GM12874 (cell line): ENCODE measurements around the gene INPP5K.
A peak's percentile ranks its signal among the peaks of the same experiment; 100 is the strongest.

Experiments used
- TF ChIP-seq, protein P1 (sequence below): IDR thresholded peaks from 2 replicates; pipeline ENCODE4 v1.5.1; 2011; ENCODE audit warnings: low read depth, mild to moderate bottlenecking, control low read depth, low read length, moderate library complexity; ENCODE audit not compliant: insufficient read depth

The INPP5K gene

DNA sequence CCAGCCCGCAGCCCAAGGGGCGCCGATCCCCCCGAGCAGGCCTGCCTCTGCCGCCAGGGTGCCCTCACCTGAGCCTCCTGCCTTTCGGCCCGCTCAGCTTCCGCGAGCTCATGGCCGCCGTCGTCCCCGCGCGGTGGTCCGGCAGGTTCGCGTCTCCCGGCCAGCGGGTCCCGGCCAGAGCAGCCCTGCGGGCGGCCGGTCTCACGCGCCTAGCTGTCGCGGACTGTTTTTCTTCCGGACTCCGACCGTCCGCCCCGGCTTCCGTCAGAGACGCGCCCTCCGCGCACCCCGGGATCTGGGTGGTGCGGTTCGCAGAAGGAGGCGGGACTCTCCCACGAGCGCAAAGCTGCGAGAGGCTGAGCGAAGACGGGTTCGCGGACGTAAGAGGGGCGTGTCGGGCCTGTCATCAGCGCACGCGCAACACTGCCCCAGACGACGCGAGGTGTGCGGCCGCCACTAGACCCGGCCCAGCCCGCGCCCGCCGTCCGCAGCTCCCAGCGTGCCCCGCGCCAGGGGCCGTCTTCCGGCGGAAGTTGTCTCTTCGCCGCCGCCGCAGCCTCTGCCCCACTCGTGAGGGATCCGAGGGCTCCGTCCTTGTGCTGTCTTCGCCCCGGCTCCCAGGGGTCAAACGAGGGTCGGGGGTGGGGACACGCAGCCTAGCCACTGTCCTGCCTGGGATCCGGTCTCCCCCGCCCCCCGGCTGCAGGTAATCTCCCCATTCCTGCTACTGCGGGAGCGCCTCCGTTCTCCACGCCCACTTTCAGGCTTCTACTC, at the start of gene INPP5K:
Gene INPP5K (minus strand): TSS at position 225 of the 774 bp plus-strand sequence. CDS start 113 bp downstream, at position 112.
- TF ChIP-seq, protein P1, sequence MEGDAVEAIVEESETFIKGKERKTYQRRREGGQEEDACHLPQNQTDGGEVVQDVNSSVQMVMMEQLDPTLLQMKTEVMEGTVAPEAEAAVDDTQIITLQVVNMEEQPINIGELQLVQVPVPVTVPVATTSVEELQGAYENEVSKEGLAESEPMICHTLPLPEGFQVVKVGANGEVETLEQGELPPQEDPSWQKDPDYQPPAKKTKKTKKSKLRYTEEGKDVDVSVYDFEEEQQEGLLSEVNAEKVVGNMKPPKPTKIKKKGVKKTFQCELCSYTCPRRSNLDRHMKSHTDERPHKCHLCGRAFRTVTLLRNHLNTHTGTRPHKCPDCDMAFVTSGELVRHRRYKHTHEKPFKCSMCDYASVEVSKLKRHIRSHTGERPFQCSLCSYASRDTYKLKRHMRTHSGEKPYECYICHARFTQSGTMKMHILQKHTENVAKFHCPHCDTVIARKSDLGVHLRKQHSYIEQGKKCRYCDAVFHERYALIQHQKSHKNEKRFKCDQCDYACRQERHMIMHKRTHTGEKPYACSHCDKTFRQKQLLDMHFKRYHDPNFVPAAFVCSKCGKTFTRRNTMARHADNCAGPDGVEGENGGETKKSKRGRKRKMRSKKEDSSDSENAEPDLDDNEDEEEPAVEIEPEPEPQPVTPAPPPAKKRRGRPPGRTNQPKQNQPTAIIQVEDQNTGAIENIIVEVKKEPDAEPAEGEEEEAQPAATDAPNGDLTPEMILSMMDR: peak; percentile 22; the same call in 1 of the 2 replicates

DNA sequence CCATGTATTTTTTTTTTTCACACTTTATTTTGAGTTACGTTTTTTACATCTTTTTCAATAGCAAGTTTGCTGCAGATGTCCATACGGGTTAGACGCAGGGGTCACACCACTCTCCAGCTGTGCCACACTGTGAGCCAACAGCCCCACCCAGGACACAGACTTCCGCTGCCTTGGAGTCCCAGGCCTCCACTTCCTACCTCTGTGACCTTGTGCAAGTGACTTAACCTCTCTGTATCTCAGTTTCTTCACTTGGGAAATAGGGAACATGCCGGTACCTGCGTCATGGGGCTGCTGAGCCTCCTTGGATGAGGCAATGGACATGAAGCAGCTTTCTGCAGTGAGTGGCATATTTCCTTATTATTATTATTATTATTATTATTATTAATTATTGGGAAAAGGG, 49.5 kb upstream of the INPP5K start:
- TF ChIP-seq, protein P1: no peak

DNA sequence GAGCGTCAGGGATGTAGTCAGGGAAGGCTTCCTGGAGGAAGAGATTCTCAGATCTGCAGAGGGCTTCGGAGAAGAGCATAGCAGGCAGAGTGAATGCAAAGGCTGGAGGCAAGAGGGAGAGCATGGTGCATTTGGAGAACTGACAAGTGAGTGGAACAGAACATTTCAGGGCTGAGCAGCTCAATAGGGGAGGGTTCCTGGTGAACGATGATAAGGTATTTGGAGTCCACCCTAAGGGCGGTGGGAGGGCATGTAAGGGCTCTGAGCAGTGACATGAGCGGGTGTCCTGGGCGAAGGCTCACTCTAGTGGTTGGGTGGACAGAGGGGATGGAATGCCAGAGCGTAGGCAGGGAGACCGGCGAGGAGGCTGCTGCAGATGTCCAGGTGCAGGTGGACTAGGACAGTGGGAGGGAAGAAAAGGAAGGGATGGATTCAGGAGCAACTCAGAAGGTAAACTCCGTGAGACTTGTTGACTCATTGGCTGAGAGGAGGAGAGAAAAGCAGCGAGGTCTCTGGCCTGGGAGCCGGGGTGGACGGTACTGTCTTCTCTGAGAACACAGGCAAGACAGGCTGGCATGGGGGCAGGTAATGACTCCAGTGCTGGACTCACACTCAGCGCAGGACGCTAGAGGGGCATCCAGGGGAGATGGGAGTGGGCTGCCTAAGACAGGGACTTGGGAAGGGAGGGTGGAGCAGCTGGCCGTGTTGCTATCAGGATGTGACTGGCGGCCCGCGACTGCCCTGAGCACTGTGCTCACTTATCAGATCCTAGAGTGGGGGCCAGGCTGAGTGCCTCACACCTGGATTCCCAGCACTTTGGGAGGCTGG, 47.6 kb upstream of the INPP5K start:
- TF ChIP-seq, protein P1: no peak

DNA sequence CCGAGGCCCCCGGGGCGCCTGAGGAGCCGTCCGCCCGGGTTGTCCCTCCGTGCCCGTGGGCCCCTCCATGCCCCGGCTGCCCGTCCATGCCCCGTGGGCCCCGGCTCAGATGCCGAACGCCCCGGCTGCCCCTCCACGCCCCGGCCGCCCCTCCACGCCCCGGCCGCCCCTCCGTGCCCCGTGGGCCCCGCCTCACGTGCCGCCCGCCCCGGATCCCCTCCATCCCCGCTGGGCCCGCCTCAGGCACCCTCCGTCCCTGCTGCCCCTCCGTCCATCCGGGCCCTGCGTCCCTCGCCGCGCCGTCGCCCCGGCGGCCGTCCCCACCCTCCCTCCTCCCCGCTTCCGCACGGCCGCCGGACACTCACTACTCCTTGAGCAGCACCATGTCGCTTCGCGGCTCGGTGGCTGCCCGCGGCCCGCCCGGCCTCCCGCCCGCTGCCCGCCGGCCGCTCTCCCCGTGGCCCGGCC, 45.8 kb upstream of the INPP5K start:
- TF ChIP-seq, protein P1: no peak

DNA sequence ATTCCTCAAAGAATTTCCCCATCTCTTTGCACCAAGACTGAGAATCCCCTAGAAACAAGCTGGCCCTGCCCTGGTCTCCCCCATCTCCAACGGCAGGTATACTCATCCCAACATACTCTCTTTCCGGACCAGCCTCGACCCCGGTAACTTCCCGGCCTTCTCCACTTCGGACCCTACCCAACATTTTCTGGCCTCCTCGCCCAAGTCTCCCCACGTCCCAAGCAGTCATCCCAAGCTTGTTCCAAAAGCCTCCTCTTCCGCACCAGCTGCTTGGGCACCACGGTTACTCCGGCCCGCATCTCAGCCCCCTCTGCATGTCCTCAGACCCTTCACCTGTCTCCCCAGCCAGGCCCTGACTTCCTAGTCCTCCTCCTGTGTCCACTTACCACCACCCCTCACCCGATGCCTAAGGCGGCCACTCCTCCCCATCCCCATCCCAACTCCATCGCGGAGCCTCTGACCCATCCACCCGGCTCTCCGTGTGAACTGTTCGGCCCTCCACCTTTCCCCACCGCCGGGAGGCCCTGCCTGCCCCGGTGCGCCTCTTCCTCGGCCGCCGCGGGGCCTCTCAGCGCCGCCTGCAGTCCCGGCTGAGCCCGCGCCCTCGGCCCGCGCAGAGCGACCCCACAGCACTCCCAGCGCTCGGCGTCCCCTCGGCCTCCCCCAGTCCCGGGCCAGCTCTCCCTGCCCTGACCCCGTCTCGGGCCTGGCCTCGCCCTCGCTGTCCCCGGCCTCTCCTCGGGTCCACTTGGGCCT, 45.2 kb upstream of the INPP5K start:
- TF ChIP-seq, protein P1: peak; percentile 37

DNA sequence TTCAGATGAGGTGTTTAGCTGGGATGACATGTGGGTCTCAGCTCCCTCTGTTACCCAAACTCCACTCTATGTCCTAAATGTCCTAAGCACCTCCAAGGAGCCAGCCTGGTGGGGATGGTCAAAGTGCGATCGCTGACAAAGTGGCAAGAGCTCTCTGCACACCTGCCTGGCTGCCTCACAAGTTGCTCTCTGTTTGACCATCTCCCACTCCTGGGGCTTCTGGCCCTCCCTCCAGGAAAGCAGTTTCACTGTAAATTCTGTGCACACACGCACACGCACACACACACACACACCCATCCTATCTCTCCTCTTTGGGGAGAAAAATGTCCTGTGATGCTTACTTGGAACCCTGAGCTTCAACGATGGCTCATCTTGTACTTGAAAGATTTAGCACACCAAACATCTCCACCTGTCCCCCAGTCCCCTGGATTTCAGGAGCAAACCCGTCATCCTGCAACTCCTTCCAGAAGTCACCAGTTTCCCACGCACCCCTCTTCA, 44.5 kb upstream of the INPP5K start:
- TF ChIP-seq, protein P1: no peak
